HG03442 (cell line): ENCODE results near the gene MMD2.
"Not testable (repeated sequence)": the region's sequence is repeated elsewhere in the genome, so short reads cannot be mapped to it uniquely, and the experiment has no call there.

Experiments
- ATAC-seq: cut with Tn5 transposase; IDR thresholded peaks from one replicate; pipeline ENCODE4 v1.9.1; 2021; ENCODE audit warnings: mild to moderate bottlenecking, moderate library complexity; ENCODE audit not compliant: unreplicated experiment

MMD2 gene

GRCh38 chr7:4958477-4959301, at the start of gene MMD2:
Gene MMD2 (minus strand): TSS chr7:4959187. CDS start chr7:4959017, 170 bp downstream.
- no peak for ATAC-seq

GRCh38 chr7:5005066-5005465, 46.1 kb upstream of the MMD2 start:
- ATAC-seq = no peak

GRCh38 chr7:5001911-5002310, 42.9 kb upstream of the MMD2 start:
- no peak for ATAC-seq

GRCh38 chr7:5001003-5001402, 42.0 kb upstream of the MMD2 start:
- ATAC-seq = no peak

- ATAC-seq = no peak
Observed at GRCh38 chr7:4999369-4999950, 40.5 kb upstream of the MMD2 start.

GRCh38 chr7:4998910-4999309, 39.9 kb upstream of the MMD2 start:
- no peak for ATAC-seq

GRCh38 chr7:4998244-4998643, 39.3 kb upstream of the MMD2 start:
- ATAC-seq = no peak

- ATAC-seq = no peak
Observed at GRCh38 chr7:4996696-4997222, 37.8 kb upstream of the MMD2 start.

- ATAC-seq = no peak
Observed at GRCh38 chr7:4995429-4995969, 36.5 kb upstream of the MMD2 start.

GRCh38 chr7:4993471-4993870, 34.5 kb upstream of the MMD2 start:
- no peak for ATAC-seq

- ATAC-seq = peak; percentile 89
Observed at GRCh38 chr7:4982741-4983140, 23.8 kb upstream of the MMD2 start.

- ATAC-seq = not testable (repeated sequence)
Observed at GRCh38 chr7:4981295-4981890, 22.4 kb upstream of the MMD2 start.

GRCh38 chr7:4975626-4976025, 16.6 kb upstream of the MMD2 start:
- ATAC-seq = not testable (repeated sequence)

GRCh38 chr7:4973728-4974198, 14.8 kb upstream of the MMD2 start:
- peak; percentile 92 for ATAC-seq

- ATAC-seq = not testable (repeated sequence)
Observed at GRCh38 chr7:4972446-4972845, 13.5 kb upstream of the MMD2 start.

GRCh38 chr7:4965295-4966022, 6.5 kb upstream of the MMD2 start:
- no peak for ATAC-seq

GRCh38 chr7:4964506-4964905, 5.5 kb upstream of the MMD2 start:
- no peak for ATAC-seq

GRCh38 chr7:4962872-4963775, 4.1 kb upstream of the MMD2 start:
- no peak for ATAC-seq

GRCh38 chr7:4960363-4960762, 1.4 kb upstream of the MMD2 start:
- no peak for ATAC-seq

GRCh38 chr7:4959893-4960292, 906 bp upstream of the MMD2 start:
- ATAC-seq = no peak
